HepG2 (cell line): Measurements from ENCODE around the gene RAPGEF5. TPM values are rescaled to one million over a fixed set of nuclear protein-coding genes. Genes with fewer than 3 reads are reported as not detected.

Source experiments
- ATAC-seq: fragments of 200-7000 bp; cut with Tn5 transposase; 3 replicates; pipeline ENCODE4 v1.9.1; 2020; ENCODE audit warnings: mild to moderate bottlenecking, moderate library complexity
- BruUV-seq: library from RNA; stranded (reverse); fragments of 400-500 nt; replicated peaks from 2 replicates; lab custom pipeline; 2021; lab: Mats Ljungman, UMichigan
- CTCF ChIA-PET: fragments of 300-600 bp; formaldehyde crosslinking; extraction: SDS; loops from one replicate; lab custom pipeline; 2021; ENCODE audit warnings: low total read pairs, inconsistent platforms, low intra/inter-chr PET ratio; lab: Yijun Ruan, JAX
- POLR2A ChIA-PET: fragments of 350-600 bp; sonication (Branson Sonifier 250); formaldehyde crosslinking; loops from one replicate; lab custom pipeline; 2020; ENCODE audit warnings: antibody characterized with exemption, inconsistent platforms; lab: Yijun Ruan, JAX
- DNase-seq: peaks from one replicate; pipeline ENCODE4 v3.0.0-alpha.2; 2015; ENCODE audit warnings: low spot score
- FAIRE-seq: peaks from 3 replicates; lab custom pipeline; 2011; peaks lifted over from hg19 to GRCh38; lab: Jason Lieb, UNC
- H2AFZ ChIP-seq: one replicate; pipeline ENCODE4 v1.6.1; 2011; ENCODE audit warnings: low read length, inconsistent platforms
- H3K27ac ChIP-seq: fragments of 300-600 bp; 3 replicates; pipeline ENCODE4 v1.8.0; 2011; ENCODE audit warnings: mixed run types, mild to moderate bottlenecking, mixed read lengths, low read length, inconsistent platforms; ENCODE audit not compliant: insufficient read depth; ENCODE audit errors: extremely low read length
- H3K27me3 ChIP-seq, 2 experiments: fragments of 200-600 bp in 1 of 2; 2 replicates in 1 of 2; 3 replicates in 1 of 2; pipeline versions ENCODE4 v1.6.0 to v1.8.0; 2011; ENCODE audit warnings: low read length in 2 of 2, mild to moderate bottlenecking in 2 of 2, moderate library complexity in 2 of 2, inconsistent platforms in 1 of 2; ENCODE audit not compliant: insufficient read depth in 2 of 2, control insufficient read depth in 1 of 2
- H3K36me3 ChIP-seq, 2 experiments: fragments of 200-600 bp in 1 of 2; replicated peaks in 1 of 2; 2 replicates in 1 of 2; 3 replicates in 1 of 2; pipeline versions ENCODE4 v1.5.1 to v1.8.0; 2011; ENCODE audit warnings: low read length in 2 of 2, inconsistent platforms in 1 of 2; ENCODE audit not compliant: insufficient read depth in 2 of 2, control insufficient read depth in 1 of 2
- H3K4me1 ChIP-seq: 2 replicates; pipeline ENCODE4 v1.5.1; 2012; ENCODE audit warnings: low read length, inconsistent platforms; ENCODE audit not compliant: insufficient read depth
- H3K4me2 ChIP-seq: 2 replicates; pipeline ENCODE4 v1.6.0; 2011; ENCODE audit warnings: low read depth, low read length, inconsistent platforms
- H3K4me3 ChIP-seq, 3 experiments: fragments of 200-600 bp in 1 of 3; sonication (generic), shearing (Covaris generic) in 1 of 3; replicated peaks in 1 of 3; 2 replicates each; pipeline ENCODE4 v1.5.1; 2011 to 2016; ENCODE audit warnings: low read length in 3 of 3, inconsistent platforms in 2 of 3, low read depth in 2 of 3, mild to moderate bottlenecking in 2 of 3, control low read depth in 1 of 3, mixed read lengths in 1 of 3; ENCODE audit not compliant: insufficient read depth in 1 of 3
- H3K79me2 ChIP-seq: one replicate; pipeline ENCODE4 v1.6.1; 2011; ENCODE audit warnings: low read length, inconsistent platforms; ENCODE audit not compliant: insufficient read depth
- H3K9ac ChIP-seq: 2 replicates; pipeline ENCODE4 v1.6.0; 2011; ENCODE audit warnings: mild to moderate bottlenecking, low read depth, low read length, inconsistent platforms; ENCODE audit not compliant: insufficient read depth
- H3K9me3 ChIP-seq: 2 replicates; pipeline ENCODE4 v1.5.1; 2012; ENCODE audit warnings: mild to moderate bottlenecking, low read length
- H4K20me1 ChIP-seq: 2 replicates; pipeline ENCODE4 v1.6.0; 2011; ENCODE audit warnings: inconsistent platforms, mild to moderate bottlenecking, low read length, moderate library complexity; ENCODE audit not compliant: insufficient read depth
- HDAC1 ChIP-seq: sonication (generic); formaldehyde crosslinking; IDR thresholded peaks from 2 replicates; pipeline ENCODE4 v1.5.1; 2020; ENCODE audit warnings: mild to moderate bottlenecking, missing genetic modification reagents
- NBN ChIP-seq: fragments of 450-650 bp; conservative IDR thresholded peaks from 2 replicates; pipeline ENCODE4 v1.6.1; 2017
- RFX5 ChIP-seq: IDR thresholded peaks from 2 replicates; pipeline ENCODE4 v1.6.1; 2011; ENCODE audit warnings: low read depth, low read length, improper control_type of control experiment
- ZBTB38 ChIP-seq: sonication (generic); formaldehyde crosslinking; IDR thresholded peaks from 2 replicates; pipeline ENCODE4 v1.5.1; 2020; ENCODE audit warnings: mild to moderate bottlenecking, missing genetic modification reagents
- ZMYM4 ChIP-seq: sonication (generic); formaldehyde crosslinking; IDR thresholded peaks from 2 replicates; pipeline ENCODE4 v1.8.1; 2023; ENCODE audit warnings: mild to moderate bottlenecking, missing genetic modification reagents
- ZNF17 ChIP-seq: sonication (generic); formaldehyde crosslinking; IDR thresholded peaks from 2 replicates; pipeline ENCODE4 v1.5.0; 2020; ENCODE audit warnings: mild to moderate bottlenecking, missing genetic modification reagents
- ZNF282 ChIP-seq: fragments of 450-650 bp; IDR thresholded peaks from 2 replicates; pipeline ENCODE4 v1.6.1; 2018; ENCODE audit not compliant: partially characterized antibody
- ZNF331 ChIP-seq: sonication (generic); formaldehyde crosslinking; IDR thresholded peaks from 2 replicates; pipeline ENCODE4 v1.4.0; 2020; ENCODE audit warnings: missing genetic modification reagents
- ZNF33A ChIP-seq: sonication (generic); formaldehyde crosslinking; IDR thresholded peaks from 2 replicates; pipeline ENCODE4 v1.5.1; 2020; ENCODE audit warnings: missing genetic modification reagents, mild to moderate bottlenecking, moderate library complexity, borderline replicate concordance
- ZNF768 ChIP-seq: sonication (generic); formaldehyde crosslinking; IDR thresholded peaks from 2 replicates; pipeline ENCODE4 v1.4.0; 2020; ENCODE audit warnings: missing genetic modification reagents
- ZSCAN12 ChIP-seq: sonication (generic); formaldehyde crosslinking; IDR thresholded peaks from 2 replicates; pipeline ENCODE4 v1.9.0; 2021; ENCODE audit warnings: mild to moderate bottlenecking, missing genetic modification reagents
- WGBS: methylation state at CpG from one replicate; pipeline ENCODE4 v1.1.6; 2017; ENCODE audit warnings: low lambda C conversion rate; 5-methylcytosine and 5-hydroxymethylcytosine counted together
- in situ Hi-C: cut with HindIII; loops from 2 replicates; pipeline ENCODE4 v1.10.0; 2017; ENCODE audit warnings: low pct_unique_long_range_greater_than_20kb; ENCODE audit not compliant: extremely low pct_ligation_motif_present
- intact Hi-C: fragments of 100-400 bp; cut with micrococcal nuclease; formaldehyde crosslinking; loops from one replicate; pipeline ENCODE4 v1.10.0; 2022; ENCODE audit not compliant: unreplicated experiment
- polyA plus RNA-seq, 8 experiments: library from polyadenylated mRNA; depleted of rRNA in 3 of 8; stranded (reverse) in 7 of 8; unstranded in 1 of 8; fragments of >200 nt; fragmentation: Illumina TruSeq in 4 of 8; extraction: Trizol in 4 of 8; gene quantifications; 2 replicates each; pipeline versions ENCODE4 v1.2.1 to v1.2.3, GENCODE V29; 2011 to 2016; ENCODE audit warnings: low read depth in 4 of 8, missing spikeins in 1 of 8, mixed read lengths in 1 of 8; ENCODE audit not compliant: insufficient read depth in 1 of 8
- total RNA-seq, 5 experiments: library from RNA; depleted of rRNA; stranded (reverse); fragments of >200 nt; fragmentation: Illumina TruSeq; extraction: Trizol; gene quantifications; 2 replicates each; pipeline ENCODE4 v1.2.3, GENCODE V29; 2016; ENCODE audit warnings: low read depth in 1 of 5
- TF ChIP-seq, protein P1 (sequence below): sonication (generic); formaldehyde crosslinking; IDR thresholded peaks from 2 replicates; pipeline ENCODE4 v1.5.0; 2020; ENCODE audit warnings: mild to moderate bottlenecking, missing genetic modification reagents, borderline replicate concordance
- TF ChIP-seq, protein P2 (sequence below): sonication (generic); formaldehyde crosslinking; IDR thresholded peaks from 2 replicates; pipeline ENCODE4 v1.5.0; 2020; ENCODE audit warnings: missing genetic modification reagents, mild to moderate bottlenecking, borderline replicate concordance
- TF ChIP-seq, protein P3 (sequence below): sonication (generic); formaldehyde crosslinking; IDR thresholded peaks from 2 replicates; pipeline ENCODE4 v1.4.0; 2020; ENCODE audit warnings: missing genetic modification reagents

The RAPGEF5 gene
- total and polyA plus RNA-seq, 2 of the 13 experiments (the other 11 are each of a cell fraction or from before 2014, with no cell fraction given) = 17.1 to 23.4 TPM

DNA sequence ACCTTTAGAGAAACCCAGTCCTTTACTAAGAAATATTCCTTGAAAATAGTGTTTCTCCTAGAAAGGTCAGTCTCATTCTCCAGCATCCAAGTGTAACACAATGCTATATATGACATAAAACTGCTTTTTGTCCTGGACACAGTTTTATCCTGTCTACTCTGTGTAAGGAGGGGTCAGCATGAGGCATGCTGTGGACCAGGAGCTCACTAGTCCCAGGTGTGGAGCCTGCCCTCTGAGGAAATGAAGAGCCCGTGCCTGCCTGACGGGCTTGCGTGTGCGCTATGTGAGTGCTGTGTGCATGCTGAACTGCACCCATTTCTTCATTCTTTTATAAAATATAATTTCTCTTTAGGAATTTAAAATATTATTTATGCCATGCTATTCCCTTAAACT is 228.4 kb downstream of the RAPGEF5 start:
- CTCF ChIA-PET = no interaction called here
- Histone ChIP-seq H3K4me1 (no peaks in the 10 kb centered on the region), H4K20me1 (no peaks in the 10 kb centered on the region), H3K4me2 (no peak overlapping the region), H3K9me3 (no peaks in the 10 kb centered on the region), H3K4me3 (no peak overlapping the region), H3K36me3 (peaks cover 19 to 61% of the 10 kb centered on the region in 2 experiments), H2AFZ (no peak overlapping the region), H3K27ac (no peak overlapping the region), H3K9ac (no peak overlapping the region), H3K79me2 (no peaks in the 10 kb centered on the region), H3K27me3 (no peaks in the 10 kb centered on the region)
- 98% methylated on average over 4 of the region's 4 CpGs for WGBS
- FAIRE-seq = no peak
- in situ Hi-C loops = no loop called here
- intact Hi-C loops = no loop called here
- TF ChIP-seq ZNF331 (CRISPR knock-in tag) (no peak), ZNF282 (no peak), ZNF33A (CRISPR knock-in tag) (no peak), NBN (no peak), ZNF768 (CRISPR knock-in tag) (no peak), ZNF17 (no peak), ZBTB38 (CRISPR knock-in tag) (no peak), ZSCAN12 (CRISPR knock-in tag) (no peak), RFX5 (no peak), ZMYM4 (no peak), HDAC1 (CRISPR knock-in tag) (no peak)
- TF ChIP-seq, protein P1, sequence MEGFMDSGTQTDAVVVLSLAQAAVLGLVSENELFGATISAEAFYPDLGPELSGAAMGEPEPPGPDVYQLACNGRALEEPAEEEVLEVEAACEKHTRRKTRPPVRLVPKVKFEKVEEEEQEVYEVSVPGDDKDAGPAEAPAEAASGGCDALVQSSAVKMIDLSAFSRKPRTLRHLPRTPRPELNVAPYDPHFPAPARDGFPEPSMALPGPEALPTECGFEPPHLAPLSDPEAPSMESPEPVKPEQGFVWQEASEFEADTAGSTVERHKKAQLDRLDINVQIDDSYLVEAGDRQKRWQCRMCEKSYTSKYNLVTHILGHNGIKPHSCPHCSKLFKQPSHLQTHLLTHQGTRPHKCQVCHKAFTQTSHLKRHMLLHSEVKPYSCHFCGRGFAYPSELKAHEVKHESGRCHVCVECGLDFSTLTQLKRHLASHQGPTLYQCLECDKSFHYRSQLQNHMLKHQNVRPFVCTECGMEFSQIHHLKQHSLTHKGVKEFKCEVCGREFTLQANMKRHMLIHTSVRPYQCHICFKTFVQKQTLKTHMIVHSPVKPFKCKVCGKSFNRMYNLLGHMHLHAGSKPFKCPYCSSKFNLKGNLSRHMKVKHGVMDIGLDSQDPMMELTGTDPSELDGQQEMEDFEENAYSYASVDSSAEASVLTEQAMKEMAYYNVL = no peak
- TF ChIP-seq, protein P2, sequence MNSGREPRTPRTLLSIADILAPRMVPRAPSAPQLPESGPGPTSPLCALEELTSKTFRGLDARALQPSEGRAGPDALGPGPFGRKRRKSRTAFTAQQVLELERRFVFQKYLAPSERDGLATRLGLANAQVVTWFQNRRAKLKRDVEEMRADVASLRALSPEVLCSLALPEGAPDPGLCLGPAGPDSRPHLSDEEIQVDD (CRISPR knock-in tag) = no peak
- TF ChIP-seq, protein P3, sequence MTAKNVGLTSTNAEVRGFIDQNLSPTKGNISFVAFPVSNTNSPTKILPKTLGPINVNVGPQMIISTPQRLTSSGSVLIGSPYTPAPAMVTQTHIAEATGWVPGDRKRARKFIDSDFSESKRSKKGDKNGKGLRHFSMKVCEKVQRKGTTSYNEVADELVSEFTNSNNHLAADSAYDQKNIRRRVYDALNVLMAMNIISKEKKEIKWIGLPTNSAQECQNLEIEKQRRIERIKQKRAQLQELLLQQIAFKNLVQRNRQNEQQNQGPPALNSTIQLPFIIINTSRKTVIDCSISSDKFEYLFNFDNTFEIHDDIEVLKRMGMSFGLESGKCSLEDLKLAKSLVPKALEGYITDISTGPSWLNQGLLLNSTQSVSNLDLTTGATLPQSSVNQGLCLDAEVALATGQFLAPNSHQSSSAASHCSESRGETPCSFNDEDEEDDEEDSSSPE = no peak
- DNase-seq = no peak
- no TSS peak for BruUV-seq
- ATAC-seq = no peak
- POLR2A ChIA-PET = no interaction called here
